GM18909 (cell line): ENCODE measurements around the gene RIPOR3.
"Not testable (repeated sequence)": the region's sequence is repeated elsewhere in the genome, so short reads cannot be mapped to it uniquely, and the experiment has no call there.

ENCODE experiments used
- ATAC-seq: cut with Tn5 transposase; IDR thresholded peaks from one replicate; pipeline ENCODE4 v1.9.1; 2021; ENCODE audit warnings: mild to moderate bottlenecking; ENCODE audit not compliant: unreplicated experiment, poor library complexity

RIPOR3 gene

DNA sequence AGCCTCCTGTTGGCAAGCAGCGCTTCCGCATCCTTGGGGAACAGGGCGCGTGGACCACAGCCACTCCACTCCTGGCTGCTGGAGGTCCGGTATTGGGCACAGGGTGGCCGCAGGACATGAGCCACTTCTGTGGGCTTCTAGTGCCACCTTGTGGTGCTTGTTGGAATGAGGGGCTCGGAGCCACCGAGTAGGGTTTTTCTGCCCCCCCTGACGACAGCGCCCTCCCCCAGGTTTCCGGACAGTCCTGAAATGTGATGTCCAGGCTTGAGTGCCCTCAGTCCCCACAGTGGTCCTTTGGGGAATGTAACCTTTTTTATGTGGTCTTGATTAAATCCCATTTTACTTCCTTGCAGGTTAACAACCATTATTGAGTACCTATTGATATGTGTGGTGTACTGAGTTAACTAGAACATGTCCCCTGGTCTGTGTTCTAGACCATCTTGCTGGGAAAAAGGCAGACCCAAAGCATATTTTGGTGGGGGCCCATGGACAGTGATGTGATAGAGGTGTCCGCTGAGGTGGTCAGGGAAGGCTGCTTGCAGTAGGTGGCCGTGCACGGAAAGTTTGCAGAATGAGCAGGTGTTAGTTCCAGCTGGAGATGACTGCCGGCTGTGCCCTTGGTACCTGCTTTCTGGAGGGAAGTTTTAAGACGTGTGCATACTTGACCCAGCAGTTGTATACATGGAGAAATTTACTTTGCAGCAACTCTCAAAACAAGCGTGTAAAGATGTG is 111.2 kb downstream of the RIPOR3 start:
- no peak for ATAC-seq

DNA sequence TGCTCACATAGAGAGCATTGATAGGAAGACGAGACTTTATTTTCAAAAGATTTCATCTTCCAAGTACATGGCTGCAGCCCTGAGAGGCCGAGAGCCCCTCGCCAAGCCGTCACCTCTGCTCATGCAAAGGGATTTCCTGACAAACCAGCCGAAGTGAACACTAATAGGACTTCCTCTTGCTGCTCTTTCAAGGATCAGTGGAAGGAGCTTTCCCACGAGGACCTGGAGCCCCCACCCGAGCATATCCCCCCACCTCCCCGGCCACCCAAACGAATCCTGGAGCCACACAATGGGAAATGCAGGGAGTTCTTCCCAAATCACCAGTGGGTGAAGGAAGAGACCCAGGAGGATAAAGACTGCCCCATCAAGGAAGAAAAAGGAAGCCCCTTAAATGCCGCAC is 111.8 kb downstream of the RIPOR3 start:
- no peak for ATAC-seq

GRCh38 chr20:50578778-50579165 is 112.6 kb downstream of the RIPOR3 start:
- no peak for ATAC-seq

DNA sequence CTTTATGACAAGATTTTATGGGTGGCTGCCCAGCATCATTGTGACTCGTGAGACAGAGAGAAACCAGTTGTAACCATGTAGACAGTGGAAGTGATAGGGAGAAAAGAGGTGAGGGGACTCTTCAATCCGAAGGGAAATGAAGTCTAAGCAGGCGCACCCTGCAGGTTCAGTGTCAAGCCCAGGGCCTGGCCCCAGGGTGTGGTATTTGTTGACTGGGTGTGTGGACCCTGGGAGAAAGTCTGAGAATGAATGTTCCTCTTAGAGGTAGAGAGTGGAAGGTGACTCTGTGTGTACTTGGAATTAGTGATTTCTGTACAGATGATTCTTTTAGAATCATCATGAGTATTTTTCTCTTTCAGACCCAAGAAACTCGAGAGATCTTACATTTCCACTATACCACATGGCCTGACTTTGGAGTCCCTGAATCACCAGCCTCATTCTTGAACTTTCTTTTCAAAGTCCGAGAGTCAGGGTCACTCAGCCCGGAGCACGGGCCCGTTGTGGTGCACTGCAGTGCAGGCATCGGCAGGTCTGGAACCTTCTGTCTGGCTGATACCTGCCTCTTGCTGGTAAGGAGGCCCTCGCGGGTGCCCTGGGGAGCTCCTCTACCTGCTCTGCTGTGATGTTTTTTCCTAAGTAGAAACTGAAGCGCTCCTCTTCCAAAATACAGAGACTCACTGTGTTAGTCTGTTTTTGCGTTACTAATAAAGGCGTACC is 113.1 kb downstream of the RIPOR3 start:
- no peak for ATAC-seq

GRCh38 chr20:50577175-50578018 is 113.9 kb downstream of the RIPOR3 start:
- ATAC-seq = no peak

GRCh38 chr20:50575865-50576720 is 115.2 kb downstream of the RIPOR3 start:
- ATAC-seq = no peak

GRCh38 chr20:50574586-50574985 is 116.8 kb downstream of the RIPOR3 start:
- ATAC-seq = no peak

GRCh38 chr20:50574108-50574507 is 117.2 kb downstream of the RIPOR3 start:
- no peak for ATAC-seq

DNA sequence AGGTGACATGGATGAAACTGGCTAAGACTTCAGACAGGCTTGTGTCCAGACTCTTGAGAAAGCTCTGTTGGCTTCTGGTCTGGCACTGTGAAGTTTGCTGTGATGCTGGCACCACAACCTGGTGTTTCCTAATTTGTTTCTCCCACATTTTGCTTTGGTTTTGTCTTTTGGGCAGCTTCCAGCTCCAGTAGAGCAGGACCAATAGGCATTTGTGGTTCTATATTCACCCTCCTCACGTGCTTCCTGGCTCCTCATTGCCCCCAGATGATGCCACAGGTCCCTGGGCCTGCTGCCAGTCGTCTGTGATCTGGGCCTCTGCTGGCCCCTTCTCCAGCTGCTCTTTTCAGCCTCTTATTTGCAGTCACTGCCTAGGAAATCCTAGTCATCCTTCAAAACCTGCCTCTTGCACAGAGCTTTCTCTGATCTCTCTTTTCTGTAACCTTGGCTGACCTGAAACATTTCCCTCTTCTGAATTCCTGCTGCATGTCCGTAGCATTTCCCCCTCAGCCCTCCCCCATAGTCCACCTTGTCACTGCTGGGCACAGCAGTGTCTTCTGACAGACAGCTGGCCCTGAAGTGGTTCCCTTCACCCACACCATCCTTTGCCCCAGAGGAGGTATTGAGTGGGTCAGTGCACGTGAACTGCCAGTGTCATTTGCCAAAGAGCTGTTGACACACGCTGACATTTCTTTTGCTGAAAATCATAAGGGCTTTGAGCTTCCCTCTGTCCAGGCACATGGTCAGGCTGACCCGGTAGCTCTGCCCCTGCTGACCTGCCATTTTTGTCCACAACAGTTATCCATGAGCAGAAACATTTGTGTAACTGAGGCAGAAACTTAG is 118.2 kb downstream of the RIPOR3 start:
- no peak for ATAC-seq

DNA sequence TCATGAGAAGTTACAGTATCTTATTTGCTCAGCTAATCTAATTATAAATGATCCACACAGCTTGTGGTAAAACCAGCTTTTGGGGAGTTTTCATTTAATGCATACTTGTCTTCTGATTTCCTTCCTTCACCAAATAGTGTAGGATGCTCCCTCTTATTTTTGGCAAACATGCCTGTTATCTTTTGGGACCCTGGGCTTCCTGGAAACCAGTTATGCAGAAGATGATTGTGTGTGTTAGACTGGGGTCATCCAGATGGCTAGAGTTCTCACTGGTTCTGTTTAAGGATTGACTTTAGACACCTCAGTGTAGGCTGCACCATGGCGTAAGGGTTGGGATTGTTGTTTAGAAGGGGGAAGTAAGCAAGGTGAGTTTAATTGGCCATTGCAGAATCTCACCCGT is 119.9 kb downstream of the RIPOR3 start:
- no peak for ATAC-seq

DNA sequence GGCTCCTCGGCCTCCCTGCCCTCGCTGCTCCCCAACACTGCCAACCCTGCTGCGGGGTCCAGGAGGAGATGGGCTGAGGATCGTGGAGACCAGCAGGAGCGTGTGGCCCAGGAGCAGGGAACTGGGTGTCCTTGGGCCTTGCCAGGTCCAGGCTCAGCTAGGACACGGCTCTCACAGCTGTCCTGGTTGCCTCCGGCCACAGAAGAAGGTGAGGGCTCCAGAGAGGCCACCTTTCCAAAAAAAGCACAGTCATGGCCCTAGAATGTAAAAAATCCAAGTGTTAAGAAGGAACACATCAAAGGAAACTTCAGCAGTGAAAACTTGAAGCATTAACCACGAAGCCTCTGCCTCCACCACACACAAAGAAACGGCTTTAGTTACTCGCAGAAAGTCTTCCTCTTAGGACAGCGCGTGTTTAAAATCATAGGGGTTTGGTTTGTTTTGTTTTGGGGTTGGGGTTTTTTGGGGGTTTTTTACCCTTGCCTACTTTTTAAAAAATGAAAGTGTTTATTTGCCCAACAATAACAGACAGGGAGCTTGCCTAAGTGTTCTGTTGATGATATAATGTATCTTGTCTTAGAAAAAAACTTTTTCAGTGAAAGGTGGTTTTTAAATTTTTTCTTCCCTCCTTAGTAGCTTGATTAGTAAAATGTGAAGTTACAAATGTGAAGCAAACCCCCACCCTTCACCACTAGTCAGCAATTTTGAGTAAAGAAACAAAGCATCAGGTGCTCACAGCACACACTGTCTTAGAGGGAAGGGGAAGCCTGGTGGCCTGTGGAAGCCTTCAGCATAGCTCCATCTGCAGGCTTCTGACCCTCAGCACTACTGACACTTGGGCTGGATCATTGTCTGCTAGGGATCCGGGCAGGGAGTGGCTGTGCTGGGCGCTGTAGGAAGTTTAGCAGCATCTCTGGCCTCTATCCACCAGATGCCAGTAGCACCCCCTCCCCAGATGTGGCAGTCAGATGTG is 121.2 kb downstream of the RIPOR3 start:
- ATAC-seq = peak; percentile 60

GRCh38 chr20:50569487-50569863 is 121.9 kb downstream of the RIPOR3 start:
- not testable (repeated sequence) for ATAC-seq

GRCh38 chr20:50568549-50568942 is 122.8 kb downstream of the RIPOR3 start:
- ATAC-seq = no peak

GRCh38 chr20:50567860-50568548 is 123.3 kb downstream of the RIPOR3 start:
- ATAC-seq = no peak

- ATAC-seq = no peak
Observed at GRCh38 chr20:50565871-50566270, 125.5 kb downstream of the RIPOR3 start.

DNA sequence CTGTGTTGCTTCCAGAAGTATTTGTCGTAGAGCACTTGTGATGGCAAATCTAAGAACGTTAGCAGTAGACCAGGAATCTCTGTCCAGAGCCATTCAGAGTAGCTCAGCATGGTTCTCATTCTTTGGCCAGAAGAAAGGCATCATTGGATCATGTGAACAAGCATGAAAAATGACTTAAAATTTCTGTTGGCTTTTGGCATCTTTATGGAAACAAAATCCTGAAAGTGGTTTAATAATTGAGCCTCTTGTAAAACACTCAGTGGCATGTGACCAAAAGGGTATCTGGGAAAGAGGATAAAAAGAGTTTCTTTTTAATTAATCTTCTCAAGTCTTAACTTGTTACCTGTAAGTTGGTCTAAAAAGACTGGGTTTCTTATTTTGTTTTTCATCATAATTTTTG is 126.0 kb downstream of the RIPOR3 start:
- ATAC-seq = no peak

DNA sequence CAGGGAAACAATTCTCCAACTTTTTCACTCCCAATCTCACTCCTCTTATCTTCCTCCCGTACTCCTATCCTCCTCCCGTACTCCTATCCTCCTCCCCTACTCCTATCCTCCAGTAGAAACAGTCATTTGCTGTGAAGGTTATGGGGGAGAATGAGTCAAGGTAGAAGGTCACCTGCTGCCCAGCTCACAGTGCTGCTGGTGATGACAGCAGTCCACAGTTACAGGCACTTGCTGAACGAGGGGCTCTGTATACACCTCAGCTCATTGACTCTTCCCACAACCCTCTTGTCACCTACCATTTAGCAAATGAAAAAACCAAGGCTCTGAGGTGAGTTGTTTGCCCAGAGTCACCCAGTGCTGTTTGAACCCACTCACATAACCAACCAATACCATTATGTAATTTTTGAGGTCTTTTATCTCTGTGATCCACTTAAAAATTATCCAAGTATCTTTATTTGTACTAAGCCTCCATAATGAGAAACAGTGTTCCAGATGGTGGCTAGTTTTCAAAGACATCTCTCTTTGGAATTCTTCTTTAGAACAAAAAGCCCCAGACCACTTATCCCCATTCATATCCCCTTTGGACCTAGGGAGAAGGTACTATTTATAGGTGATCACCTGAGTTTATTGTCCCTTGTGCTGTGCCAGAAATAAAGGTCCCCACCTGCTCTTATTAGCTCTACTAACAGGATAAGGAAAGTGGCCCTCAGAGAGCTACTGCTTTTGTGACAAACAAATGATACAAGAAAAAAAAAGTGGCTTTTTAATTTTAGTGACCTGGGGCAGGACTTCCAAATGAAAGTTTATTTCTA is 128.0 kb downstream of the RIPOR3 start:
- no peak for ATAC-seq
